Spleen (tissue), 11 donors: ENCODE measurements around the gene TBC1D16. TPM values are rescaled to one million over a fixed set of nuclear protein-coding genes. Genes with fewer than 3 reads are reported as not detected.

Source experiments
- DNase-seq: peaks from one replicate; pipeline ENCODE4 v3.0.0-alpha.2; 2020
- H3K27ac ChIP-seq, 8 donors: fragments of 200-600 bp; sonication (generic) in 7 of 8; 1 replicate in 4 of 8; 2 replicates in 4 of 8; pipeline versions ENCODE4 v1.5.0 to v1.8.0; 2016 to 2021; ENCODE audit warnings: inconsistent platforms in 4 of 8, mild to moderate bottlenecking in 4 of 8, moderate library complexity in 1 of 8
- H3K27me3 ChIP-seq, 7 donors: fragments of 200-600 bp; sonication (generic) in 6 of 7; replicated peaks in 1 of 7; 1 replicate in 4 of 7; 2 replicates in 3 of 7; pipeline versions ENCODE4 v1.5.0 to v1.8.0; 2016 to 2021; ENCODE audit warnings: inconsistent platforms in 3 of 7, mild to moderate bottlenecking in 1 of 7
- H3K36me3 ChIP-seq, 6 donors: fragments of 200-600 bp; sonication (generic) in 5 of 6; 1 replicate in 4 of 6; 2 replicates in 2 of 6; pipeline versions ENCODE4 v1.5.0 to v1.8.0; 2016 to 2021; ENCODE audit warnings: inconsistent platforms in 2 of 6
- H3K4me1 ChIP-seq, 6 donors: fragments of 200-600 bp; sonication (generic) in 5 of 6; 1 replicate in 3 of 6; 2 replicates in 3 of 6; pipeline versions ENCODE4 v1.5.0 to v1.8.0; 2016 to 2021; ENCODE audit warnings: inconsistent platforms in 3 of 6
- H3K4me3 ChIP-seq, 8 donors: fragments of 200-600 bp; sonication (generic) in 7 of 8; 1 replicate in 4 of 8; 2 replicates in 4 of 8; pipeline versions ENCODE4 v1.5.0 to v1.8.0; 2016 to 2021; ENCODE audit warnings: inconsistent platforms in 4 of 8, mild to moderate bottlenecking in 4 of 8, moderate library complexity in 2 of 8
- H3K9me3 ChIP-seq, 8 donors: fragments of 200-600 bp; sonication (generic) in 7 of 8; 1 replicate in 4 of 8; 2 replicates in 4 of 8; pipeline versions ENCODE4 v1.5.0 to v1.8.0; 2016 to 2021; ENCODE audit warnings: inconsistent platforms in 4 of 8
- POLR2A ChIP-seq, 3 donors: fragments of 450-650 bp; IDR thresholded peaks; one replicate each; pipeline ENCODE4 v1.5.1; 2017; ENCODE audit warnings: antibody characterized with exemption in 3 of 3, mild to moderate bottlenecking in 1 of 3
- POLR2AphosphoS5 ChIP-seq, 3 donors: sonication (generic); formaldehyde crosslinking; IDR thresholded peaks; one replicate each; pipeline ENCODE4 v1.5.1; 2017; ENCODE audit warnings: antibody characterized with exemption in 3 of 3
- WGBS, 5 donors: extraction: QIAGEN DNeasy Blood & Tissue Kit in 3 of 5; methylation state at CpG; one replicate each; pipeline versions ENCODE4 v1.1.5 to v1.1.7; 2013 to 2018; 5-methylcytosine and 5-hydroxymethylcytosine counted together
- intact Hi-C: fragments of 100-400 bp; cut with DNase I; formaldehyde crosslinking; loops from one replicate; pipeline ENCODE4 v1.15.0; 2023; ENCODE audit warnings: low total_unique reads
- polyA plus RNA-seq, 3 donors: library from polyadenylated mRNA; stranded (reverse); fragments of 200-250 nt; gene quantifications; one replicate each; pipeline ENCODE4 v1.2.1, GENCODE V29; 2013
- total RNA-seq, 7 donors: library from RNA; depleted of rRNA in 3 of 7; stranded (reverse); fragments of >200 nt in 3 of 7; fragmentation: NEBNext Ultra II Directional in 4 of 7; extraction: Animal tissue kit (Norgen Biotek cat#: 25700) in 4 of 7; gene quantifications; one replicate each; pipeline versions ENCODE4 v1.1.0 to v1.2.1, GENCODE V29; 2016 to 2021
- TF ChIP-seq, protein P1 (sequence below), 11 experiments: fragments of 200-600 bp in 7 of 11; fragments of 450-650 bp in 4 of 11; sonication (generic) in 4 of 11; IDR thresholded peaks in 8 of 11; conservative IDR thresholded peaks in 3 of 11; 1 replicate in 7 of 11; 2 replicates in 4 of 11; pipeline versions ENCODE4 v1.4.0 to v1.8.0; 2016 to 2021; ENCODE audit warnings: antibody characterized with exemption in 11 of 11, inconsistent platforms in 4 of 11, mild to moderate bottlenecking in 1 of 11
- donor health status: healthy with polysubstance abuse.
- donor health status: DM: no; HTN: no; CAD: no; lungs with moderate emphysema.
- donor health status: DM: no; HTN: no; CAD: no.
- donor health status: Bipolar disorder and iron deficiency.
- donor health status: healthy.
- donor health status: DM: no; HTN: no; CAD: no.
- donor health status: DM: yes; HTN: yes; CAD: no.

Gene TBC1D16
- total and polyA plus RNA-seq, 10 donors, result 1.3 to 33.6 (median 15.7) TPM

DNA sequence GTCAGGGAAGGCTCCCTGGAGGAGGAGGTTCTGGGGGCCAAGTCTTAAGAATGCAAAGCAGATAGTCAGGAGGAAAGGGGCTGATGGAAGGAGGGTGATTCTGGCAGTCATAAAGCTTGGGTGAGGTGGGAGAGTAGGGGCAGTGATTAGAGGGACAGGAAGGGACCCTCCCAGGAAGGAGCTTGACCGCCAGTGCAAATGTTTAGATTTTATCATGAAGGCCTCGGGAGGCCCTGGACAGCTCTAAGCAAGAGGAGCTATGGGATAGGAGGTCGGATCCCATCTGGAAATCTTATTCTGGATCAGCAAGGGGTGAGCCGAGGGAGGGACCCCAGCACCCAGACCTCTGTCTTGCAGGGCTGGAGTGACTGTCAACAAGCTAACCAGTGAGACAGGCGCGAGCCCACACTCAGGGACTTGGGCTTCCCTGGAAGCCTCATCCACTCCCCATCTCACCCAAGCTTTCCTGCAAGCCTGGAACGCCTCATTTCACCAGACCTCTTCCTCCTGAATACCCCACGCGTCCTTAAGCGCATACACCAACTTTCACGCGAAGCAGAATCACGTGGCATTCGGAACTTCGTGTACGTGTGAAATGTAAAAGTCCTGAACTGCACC is 144.4 kb downstream of the TBC1D16 start:
- no peak overlapping the region for H3K27ac ChIP-seq
- peaks cover 0 to 64% (median 11%) of the 10 kb centered on the region in 7 donors for H3K27me3 ChIP-seq
- no peak overlapping the region for H3K4me3 ChIP-seq
- WGBS, 5 donors, result 77 to 86% (median 79%) methylated on average over 16 of the region's 16 CpGs
- DNase-seq, result peak; percentile 62
- no peaks in the 10 kb centered on the region for H3K9me3 ChIP-seq
- no peak for TF ChIP-seq POLR2A (IDR thresholded peaks at IDR 0.05)
- no peak for TF ChIP-seq POLR2AphosphoS5 (IDR thresholded peaks at IDR 0.05)
- H3K36me3 ChIP-seq, result no peaks in the 10 kb centered on the region
- peaks cover 0 to 13% (median 5%) of the 10 kb centered on the region in 6 donors for H3K4me1 ChIP-seq
- intact Hi-C loops, result no loop called here

DNA sequence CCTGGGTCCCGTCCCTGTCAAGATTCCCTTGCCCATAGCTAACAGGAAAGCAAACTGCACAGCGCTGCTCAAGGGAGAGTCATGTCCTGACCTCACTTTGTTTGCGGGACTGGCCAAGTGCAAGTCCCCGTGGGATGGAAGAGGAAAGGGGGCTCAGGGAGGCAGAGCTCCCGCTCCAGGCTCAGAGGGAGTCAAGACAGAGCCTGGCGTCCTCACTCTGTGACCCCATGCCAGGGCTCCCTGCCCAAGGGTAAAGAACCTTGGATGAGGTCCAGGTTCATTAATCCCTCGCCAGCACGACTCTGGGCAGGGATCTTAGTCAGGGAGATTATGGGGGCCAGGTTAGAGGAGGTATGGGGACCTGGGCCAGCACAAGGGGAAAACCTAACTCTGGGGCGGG is 145.0 kb downstream of the TBC1D16 start:
- TF ChIP-seq, protein P1, sequence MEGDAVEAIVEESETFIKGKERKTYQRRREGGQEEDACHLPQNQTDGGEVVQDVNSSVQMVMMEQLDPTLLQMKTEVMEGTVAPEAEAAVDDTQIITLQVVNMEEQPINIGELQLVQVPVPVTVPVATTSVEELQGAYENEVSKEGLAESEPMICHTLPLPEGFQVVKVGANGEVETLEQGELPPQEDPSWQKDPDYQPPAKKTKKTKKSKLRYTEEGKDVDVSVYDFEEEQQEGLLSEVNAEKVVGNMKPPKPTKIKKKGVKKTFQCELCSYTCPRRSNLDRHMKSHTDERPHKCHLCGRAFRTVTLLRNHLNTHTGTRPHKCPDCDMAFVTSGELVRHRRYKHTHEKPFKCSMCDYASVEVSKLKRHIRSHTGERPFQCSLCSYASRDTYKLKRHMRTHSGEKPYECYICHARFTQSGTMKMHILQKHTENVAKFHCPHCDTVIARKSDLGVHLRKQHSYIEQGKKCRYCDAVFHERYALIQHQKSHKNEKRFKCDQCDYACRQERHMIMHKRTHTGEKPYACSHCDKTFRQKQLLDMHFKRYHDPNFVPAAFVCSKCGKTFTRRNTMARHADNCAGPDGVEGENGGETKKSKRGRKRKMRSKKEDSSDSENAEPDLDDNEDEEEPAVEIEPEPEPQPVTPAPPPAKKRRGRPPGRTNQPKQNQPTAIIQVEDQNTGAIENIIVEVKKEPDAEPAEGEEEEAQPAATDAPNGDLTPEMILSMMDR (IDR thresholded peaks at IDR 0.05 in 8 of 11, conservative IDR thresholded peaks at IDR 0.05 in 3 of 11), result no peak
- TF ChIP-seq POLR2A (IDR thresholded peaks at IDR 0.05) (no peak), POLR2AphosphoS5 (IDR thresholded peaks at IDR 0.05) (no peak)
- H3K27ac ChIP-seq, result no peak overlapping the region
- H3K4me3 ChIP-seq, result no peak overlapping the region
- H3K9me3 ChIP-seq, result no peaks in the 10 kb centered on the region
- intact Hi-C loops, result no loop called here
- 53 to 68% (median 59%) methylated on average over 8 to 9 of the region's 9 CpGs for WGBS, 5 donors
- peaks cover 0 to 69% (median 12%) of the 10 kb centered on the region in 7 donors for H3K27me3 ChIP-seq
- H3K36me3 ChIP-seq, result no peaks in the 10 kb centered on the region
- peak; percentile 36 for DNase-seq
- peaks cover 0 to 13% (median 5%) of the 10 kb centered on the region in 6 donors for H3K4me1 ChIP-seq

DNA sequence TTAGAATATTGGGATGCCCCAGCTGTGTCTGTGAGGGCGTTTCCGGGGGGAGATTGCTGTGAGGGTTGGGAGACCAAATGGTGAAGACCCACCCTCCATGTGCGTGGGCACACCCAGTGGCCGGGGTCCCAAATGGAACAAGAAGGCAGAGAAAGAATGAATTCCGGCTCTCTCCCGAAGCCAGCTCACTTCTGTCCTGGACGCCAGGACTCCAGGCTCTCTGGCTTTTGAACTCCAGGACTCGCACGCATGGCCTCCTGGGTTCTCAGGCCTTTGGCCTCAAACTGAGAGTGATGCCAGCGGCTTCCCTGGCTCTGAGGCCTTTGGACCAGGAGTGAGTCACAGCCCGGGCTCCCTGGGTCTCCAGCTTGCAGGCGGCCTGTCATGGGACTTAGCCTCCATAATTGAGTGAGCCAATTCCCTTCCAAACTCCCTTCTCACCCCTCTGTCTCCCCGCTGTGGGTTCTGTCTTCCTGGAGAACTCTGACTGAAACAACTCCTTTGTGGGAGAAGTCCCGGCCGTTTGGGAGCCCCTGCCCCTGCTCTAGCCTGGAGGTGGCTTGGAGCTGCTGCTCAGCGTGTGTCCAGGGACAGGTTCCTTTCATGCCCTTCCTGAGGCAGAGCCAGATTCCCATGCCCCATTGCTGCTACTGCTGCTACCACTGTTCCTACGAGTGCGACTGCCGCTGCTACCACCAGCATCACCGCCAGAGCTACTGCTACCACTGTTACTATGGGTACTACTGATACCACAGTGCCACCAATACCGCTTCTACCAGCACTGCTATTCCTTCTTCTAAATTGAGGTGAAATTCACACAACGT is 146.6 kb downstream of the TBC1D16 start:
- WGBS, 5 donors, result 71 to 92% (median 85%) methylated on average over 19 to 22 of the region's 22 CpGs

DNA sequence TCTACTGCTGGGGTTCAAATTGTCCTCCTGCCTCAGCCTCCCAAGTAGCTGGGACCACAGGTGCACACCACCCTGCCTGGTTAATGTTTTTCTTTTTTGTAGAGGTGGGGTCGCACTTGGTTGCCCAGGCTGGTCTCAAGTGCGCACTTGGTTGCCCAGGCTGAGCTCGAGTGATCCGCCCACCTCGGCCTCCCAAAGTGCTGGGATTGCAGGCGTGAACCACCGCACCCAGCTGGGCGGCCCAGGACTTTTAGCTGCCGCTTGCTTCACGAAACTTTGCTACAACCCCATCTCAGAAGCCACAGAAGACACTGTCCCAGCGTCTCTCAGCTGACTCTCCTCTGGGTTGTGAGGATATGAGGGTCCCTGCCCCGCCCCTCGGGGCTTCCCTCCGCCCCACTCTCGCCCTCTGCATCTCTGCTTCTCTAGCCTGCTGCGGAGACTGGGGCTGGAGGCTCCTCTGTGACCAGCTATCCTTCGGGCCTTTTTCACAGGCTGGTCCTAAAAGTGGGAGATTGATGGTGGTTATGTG is 147.6 kb downstream of the TBC1D16 start:
- peaks cover 0 to 90% (median 12%) of the 10 kb centered on the region in 7 donors for H3K27me3 ChIP-seq

More for the DNA sequence above, 146.6 kb downstream of the TBC1D16 start:
- TF ChIP-seq POLR2A (IDR thresholded peaks at IDR 0.05) (no peak), POLR2AphosphoS5 (IDR thresholded peaks at IDR 0.05) (no peak)
- TF ChIP-seq, protein P1 (IDR thresholded peaks at IDR 0.05 in 8 of 11, conservative IDR thresholded peaks at IDR 0.05 in 3 of 11), result no peak
- intact Hi-C loops, result no loop called here
- peaks cover 0 to 13% (median 5%) of the 10 kb centered on the region in 6 donors for H3K4me1 ChIP-seq
- H3K9me3 ChIP-seq, result no peaks in the 10 kb centered on the region
- H3K4me3 ChIP-seq, result no peak overlapping the region
- H3K27me3 ChIP-seq, result peaks cover 0 to 80% (median 12%) of the 10 kb centered on the region in 7 donors
- H3K36me3 ChIP-seq, result no peaks in the 10 kb centered on the region
- H3K27ac ChIP-seq, result no peak overlapping the region
- DNase-seq, result peak; percentile 50

More for the DNA sequence above, 147.6 kb downstream of the TBC1D16 start:
- no peaks in the 10 kb centered on the region for H3K36me3 ChIP-seq
- no peak overlapping the region for H3K4me3 ChIP-seq
- H3K27ac ChIP-seq, result no peak overlapping the region
- TF ChIP-seq, protein P1 (IDR thresholded peaks at IDR 0.05 in 8 of 11, conservative IDR thresholded peaks at IDR 0.05 in 3 of 11), result no peak
- TF ChIP-seq POLR2AphosphoS5 (IDR thresholded peaks at IDR 0.05) (no peak), POLR2A (IDR thresholded peaks at IDR 0.05) (no peak)
- H3K4me1 ChIP-seq, result peaks cover 0 to 13% (median 5%) of the 10 kb centered on the region in 6 donors
- WGBS, 5 donors, result 81 to 91% (median 84%) methylated on average over 17 of the region's 17 CpGs
- H3K9me3 ChIP-seq, result no peaks in the 10 kb centered on the region
- DNase-seq, result peak; percentile 30
- intact Hi-C loops, result no loop called here
